GM19193 (cell line): ENCODE measurements around the gene CCDC188.

ENCODE experiments used
- POLR2A ChIP-seq: IDR thresholded peaks from 4 replicates; pipeline ENCODE4 v1.6.1; 2011; ENCODE audit not compliant: insufficient read depth, insufficient read length; ENCODE audit errors: extremely low read depth

CCDC188 gene

GRCh38 chr22:20107951-20108756 lies 42.7 kb downstream of the CCDC188 start:
- TF ChIP-seq POLR2A, result no peak

DNA sequence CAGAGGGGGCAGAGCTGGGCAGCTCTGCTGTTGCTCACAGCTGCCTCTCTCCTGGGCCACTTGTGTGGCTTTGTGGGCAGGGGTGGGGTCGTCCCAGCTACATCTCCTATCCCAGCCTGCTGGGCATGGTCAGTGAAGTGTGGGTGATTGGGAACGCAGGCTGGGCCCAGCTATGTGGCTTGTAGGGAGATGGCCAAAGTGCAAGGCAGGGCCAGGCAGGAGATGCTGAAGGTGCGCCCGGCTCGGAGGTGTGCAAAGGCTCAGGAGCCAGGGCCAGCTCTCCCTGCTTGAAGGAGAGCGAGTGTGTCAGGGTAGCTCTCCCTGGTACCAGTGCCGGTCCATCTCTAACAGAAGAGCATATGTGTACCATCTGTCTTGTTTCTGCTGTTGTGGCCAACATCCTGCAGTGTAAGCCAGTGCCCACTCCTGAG lies 43.4 kb downstream of the CCDC188 start:
- no peak for TF ChIP-seq POLR2A

DNA sequence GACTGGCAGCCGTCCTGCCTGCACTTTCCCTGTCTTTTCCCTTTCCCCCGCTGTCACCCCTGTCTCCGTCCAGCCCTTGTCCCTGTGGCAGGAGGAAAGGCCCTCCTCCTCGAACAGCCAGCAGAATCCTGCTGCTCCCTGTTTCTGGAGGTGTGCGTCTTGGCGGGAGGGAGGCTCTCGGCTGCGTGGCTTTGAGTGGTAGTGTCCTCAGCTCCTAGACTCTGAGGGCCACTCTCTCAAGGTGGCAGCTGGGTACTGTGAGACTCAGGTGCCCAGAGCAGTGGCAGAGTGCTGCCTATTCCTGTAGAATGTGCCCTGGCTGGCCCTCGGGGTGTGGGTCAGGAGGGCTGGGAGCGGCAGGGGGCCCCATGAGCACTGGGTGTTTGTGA lies 44.0 kb downstream of the CCDC188 start:
- TF ChIP-seq POLR2A, result no peak

GRCh38 chr22:20106205-20106848 lies 44.5 kb downstream of the CCDC188 start:
- no peak for TF ChIP-seq POLR2A

DNA sequence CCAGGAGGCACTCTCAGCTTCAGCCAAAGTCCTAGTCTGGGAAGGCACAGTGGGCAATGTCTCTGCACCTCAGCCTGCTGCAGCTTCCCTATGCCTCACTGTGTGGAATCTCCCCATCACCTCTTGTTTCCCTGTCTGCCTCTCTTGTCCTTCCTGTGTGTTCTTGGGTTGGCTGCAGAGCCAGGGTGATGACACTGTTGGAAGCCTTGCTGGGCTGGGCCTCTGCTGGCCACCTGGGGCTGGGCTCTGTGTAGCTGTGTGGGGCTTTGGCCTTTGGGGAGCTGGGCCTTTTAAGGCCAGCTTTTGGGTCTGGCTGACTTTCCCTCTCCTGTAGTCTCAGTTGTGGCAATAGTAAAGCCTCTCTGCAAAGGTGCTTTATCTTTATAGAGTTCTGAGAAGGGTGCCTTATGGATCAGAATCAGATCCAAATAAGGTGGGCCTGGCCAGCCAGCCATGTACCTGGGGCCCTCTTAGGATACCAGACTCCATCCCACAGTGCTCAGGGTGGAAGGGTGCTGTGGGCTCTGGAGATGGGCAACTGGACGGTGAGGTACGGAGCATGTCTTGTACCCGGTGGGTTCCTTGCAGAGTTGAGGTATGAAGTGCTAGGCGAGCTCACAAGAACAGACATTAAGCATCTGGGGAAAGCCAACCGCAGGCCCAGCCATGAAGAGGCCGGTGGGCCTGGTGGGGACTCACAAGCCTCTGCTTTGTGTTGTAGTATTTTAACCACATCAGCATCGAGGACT lies 45.2 kb downstream of the CCDC188 start:
- no peak for TF ChIP-seq POLR2A

- TF ChIP-seq POLR2A, result no peak
Observed at GRCh38 chr22:20102203-20102780, 48.6 kb downstream of the CCDC188 start.

DNA sequence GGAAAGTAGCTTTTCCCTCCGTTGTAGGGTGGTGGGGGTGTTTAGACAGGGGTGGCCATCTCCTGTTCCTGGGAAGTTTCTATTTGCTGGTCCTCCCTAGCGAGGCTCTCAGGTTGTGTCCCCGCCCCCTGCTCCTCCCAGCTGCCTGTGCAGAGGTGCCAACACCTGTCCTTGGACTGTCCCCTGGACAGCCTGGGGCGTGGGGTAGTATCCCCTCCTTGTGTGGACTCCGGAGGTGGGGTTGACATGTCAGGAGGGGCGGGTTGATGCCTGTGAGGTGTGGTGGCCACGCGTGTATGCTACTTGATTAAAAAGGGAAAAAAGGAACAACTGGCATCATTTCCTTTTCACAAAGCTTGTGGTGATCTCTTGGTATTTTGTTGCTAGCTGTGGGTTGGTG lies 49.2 kb downstream of the CCDC188 start:
- TF ChIP-seq POLR2A, result no peak

GRCh38 chr22:20099099-20099711 lies 51.6 kb downstream of the CCDC188 start:
- no peak for TF ChIP-seq POLR2A
